Activated naive CD8-positive, alpha-beta T cell treated with anti-CD3 and anti-CD28 coated beads, Interleukin-2, amount 10 ng/mL, durations not matched to agents 7 days and 5 days (primary cell): ENCODE measurements around the gene FEZF1. TPM values are rescaled to one million over a fixed set of nuclear protein-coding genes. Genes with fewer than 3 reads are reported as not detected.

Source experiments
- ATAC-seq: fragments of 150-1000 bp; cut with Tn5 transposase; one replicate; pipeline ENCODE4 v1.10.0; 2021; ENCODE audit warnings: low read depth, moderate library complexity
- POLR2A ChIA-PET: fragments of 350-600 bp; sonication (Branson Sonifier 250); formaldehyde crosslinking; loops from one replicate; lab custom pipeline; 2021; ENCODE audit warnings: antibody characterized with exemption; lab: Charles Lee
- DNase-seq: peaks from one replicate; pipeline ENCODE4 v3.0.0; 2021
- H3K27ac Mint-ChIP-seq: one replicate; pipeline ENCODE4 v1.8.0; 2022; ENCODE audit warnings: mild to moderate bottlenecking, mixed read lengths
- H3K27me3 Mint-ChIP-seq: one replicate; pipeline ENCODE4 v1.8.0; 2022; ENCODE audit warnings: mild to moderate bottlenecking, moderate library complexity, mixed read lengths
- H3K36me3 Mint-ChIP-seq: one replicate; pipeline ENCODE4 v1.8.0; 2021; ENCODE audit warnings: mild to moderate bottlenecking, mixed read lengths
- H3K4me1 Mint-ChIP-seq: one replicate; pipeline ENCODE4 v1.8.0; 2021; ENCODE audit warnings: mixed read lengths
- H3K4me3 Mint-ChIP-seq: one replicate; pipeline ENCODE4 v1.8.0; 2022; ENCODE audit warnings: mild to moderate bottlenecking, moderate library complexity, mixed read lengths
- H3K9me3 Mint-ChIP-seq: one replicate; pipeline ENCODE4 v1.8.0; 2021; ENCODE audit warnings: mixed read lengths
- total RNA-seq, 2 experiments: library from RNA; stranded (reverse); gene quantifications; one replicate each; pipeline ENCODE4 v1.2.3, GENCODE V29; 2021

FEZF1 gene
- total RNA-seq, 2 experiments from 2014 or later: not detected

- POLR2A ChIA-PET: no interaction called here
- no peaks in the 10 kb centered on the region for H3K36me3 Mint-ChIP-seq
- no peak for DNase-seq
- H3K9me3 Mint-ChIP-seq: peaks cover 2% of the 10 kb centered on the region
- ATAC-seq: no peak
- H3K4me1 Mint-ChIP-seq: no peaks in the 10 kb centered on the region
- H3K27me3 Mint-ChIP-seq: no peaks in the 10 kb centered on the region
- no peak overlapping the region for H3K27ac Mint-ChIP-seq
- H3K4me3 Mint-ChIP-seq: no peak overlapping the region
These were observed 35.3 kb downstream of the FEZF1 start for GRCh38 chr7:122269241-122269640.

DNA sequence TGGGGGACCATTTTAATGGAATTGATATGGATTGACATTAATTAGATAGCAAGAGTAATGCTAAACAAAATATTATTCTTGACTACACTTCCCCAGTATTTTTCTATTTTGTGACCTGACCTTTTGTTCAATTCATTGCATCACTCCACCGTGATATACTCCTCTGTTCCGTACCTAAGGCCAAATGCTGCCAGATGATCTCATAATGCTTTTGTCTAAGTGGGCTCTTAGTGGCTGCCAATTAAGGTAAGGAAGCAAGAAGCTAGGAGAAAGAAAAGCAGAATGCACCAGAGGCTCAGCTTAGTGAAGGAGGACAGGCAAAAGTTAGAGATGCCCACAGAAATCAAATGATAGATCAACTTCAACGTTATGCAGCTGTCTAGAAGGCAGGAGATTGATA, 36.4 kb downstream of the FEZF1 start:
- Mint-ChIP-seq H3K4me1 (no peaks in the 10 kb centered on the region), H3K9me3 (peaks cover 2% of the 10 kb centered on the region), H3K27me3 (no peaks in the 10 kb centered on the region), H3K4me3 (no peak overlapping the region), H3K36me3 (no peaks in the 10 kb centered on the region), H3K27ac (no peak overlapping the region)
- POLR2A ChIA-PET: no interaction called here
- DNase-seq: no peak
- ATAC-seq: no peak

DNA sequence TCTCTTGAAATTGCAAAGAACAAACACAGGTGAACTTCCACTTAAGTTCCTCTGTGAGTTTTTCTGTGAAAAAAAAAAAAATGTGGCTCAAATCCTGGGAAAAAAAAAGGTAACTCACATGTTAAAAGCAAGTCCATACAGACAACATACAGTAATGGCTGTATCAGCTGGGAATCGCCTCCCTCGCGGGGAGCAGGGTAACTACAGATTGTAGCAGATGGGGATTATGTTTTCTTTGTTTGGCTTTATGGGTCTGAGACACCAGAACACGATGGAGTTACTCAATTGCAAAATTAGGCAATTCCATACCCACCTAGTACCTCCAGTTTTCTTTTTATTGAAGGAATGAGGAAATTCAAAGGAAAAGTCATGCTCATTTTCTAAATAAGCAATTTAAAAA, 42.3 kb downstream of the FEZF1 start:
- H3K27me3 Mint-ChIP-seq: no peaks in the 10 kb centered on the region
- POLR2A ChIA-PET: no interaction called here
- DNase-seq: no peak
- H3K4me3 Mint-ChIP-seq: no peak overlapping the region
- H3K4me1 Mint-ChIP-seq: no peaks in the 10 kb centered on the region
- H3K36me3 Mint-ChIP-seq: no peaks in the 10 kb centered on the region
- H3K27ac Mint-ChIP-seq: no peak overlapping the region
- no peak for ATAC-seq
- peaks cover 2% of the 10 kb centered on the region for H3K9me3 Mint-ChIP-seq

DNA sequence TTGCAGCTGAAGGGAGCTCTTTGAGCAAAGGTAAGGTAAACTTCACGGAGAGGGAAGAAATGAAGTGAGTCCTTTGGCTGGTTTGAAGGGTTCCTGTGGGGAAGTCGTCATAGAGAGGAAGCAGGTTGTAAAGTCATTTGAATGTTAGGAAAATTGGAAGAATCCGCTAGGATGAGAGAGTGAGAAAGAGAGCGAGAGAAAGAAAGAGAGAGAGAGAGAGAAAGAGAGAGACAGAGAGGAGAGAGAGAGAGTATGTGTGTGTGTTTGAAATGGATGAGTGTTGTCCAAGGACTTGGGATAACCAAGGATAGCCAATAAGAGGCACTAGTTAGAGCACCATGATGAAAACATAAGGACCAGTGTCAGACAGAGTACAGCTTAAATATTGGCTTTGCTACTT, 43.1 kb downstream of the FEZF1 start:
- Mint-ChIP-seq H3K4me1 (no peaks in the 10 kb centered on the region), H3K36me3 (no peaks in the 10 kb centered on the region), H3K27me3 (no peaks in the 10 kb centered on the region), H3K4me3 (no peak overlapping the region), H3K27ac (no peak overlapping the region), H3K9me3 (peaks cover 2% of the 10 kb centered on the region)
- POLR2A ChIA-PET: no interaction called here
- no peak for ATAC-seq
- DNase-seq: no peak

- POLR2A ChIA-PET: no interaction called here
- no peak overlapping the region for H3K27ac Mint-ChIP-seq
- ATAC-seq (no peak), DNase-seq (no peak)
- no peaks in the 10 kb centered on the region for H3K36me3 Mint-ChIP-seq
- H3K4me1 Mint-ChIP-seq: no peaks in the 10 kb centered on the region
- H3K27me3 Mint-ChIP-seq: peaks cover under 1% of the 10 kb centered on the region
- peaks cover 2% of the 10 kb centered on the region for H3K9me3 Mint-ChIP-seq
- no peak overlapping the region for H3K4me3 Mint-ChIP-seq
These were observed 43.5 kb downstream of the FEZF1 start for GRCh38 chr7:122261016-122261415.

GRCh38 chr7:122260336-122260735, 44.2 kb downstream of the FEZF1 start:
- peaks cover 2% of the 10 kb centered on the region for H3K27me3 Mint-ChIP-seq
- no peaks in the 10 kb centered on the region for H3K36me3 Mint-ChIP-seq
- no peak overlapping the region for H3K27ac Mint-ChIP-seq
- POLR2A ChIA-PET: no interaction called here
- H3K4me1 Mint-ChIP-seq: no peaks in the 10 kb centered on the region
- no peak for ATAC-seq
- H3K9me3 Mint-ChIP-seq: peaks cover 2% of the 10 kb centered on the region
- no peak overlapping the region for H3K4me3 Mint-ChIP-seq
- no peak for DNase-seq

- ATAC-seq (no peak), DNase-seq (no peak)
- H3K4me1 Mint-ChIP-seq: no peaks in the 10 kb centered on the region
- POLR2A ChIA-PET: no interaction called here
- peaks cover 2% of the 10 kb centered on the region for H3K27me3 Mint-ChIP-seq
- H3K4me3 Mint-ChIP-seq: no peak overlapping the region
- H3K36me3 Mint-ChIP-seq: no peaks in the 10 kb centered on the region
- no peaks in the 10 kb centered on the region for H3K9me3 Mint-ChIP-seq
- no peak overlapping the region for H3K27ac Mint-ChIP-seq
These were observed 45.6 kb downstream of the FEZF1 start for GRCh38 chr7:122258971-122259370.

- Mint-ChIP-seq H3K27ac (no peak overlapping the region), H3K4me3 (no peak overlapping the region), H3K27me3 (peaks cover 2% of the 10 kb centered on the region), H3K36me3 (no peaks in the 10 kb centered on the region), H3K4me1 (no peaks in the 10 kb centered on the region), H3K9me3 (no peaks in the 10 kb centered on the region)
- no peak for DNase-seq
- no peak for ATAC-seq
- POLR2A ChIA-PET: no interaction called here
These were observed 47.5 kb downstream of the FEZF1 start for GRCh38 chr7:122257056-122257455.

DNA sequence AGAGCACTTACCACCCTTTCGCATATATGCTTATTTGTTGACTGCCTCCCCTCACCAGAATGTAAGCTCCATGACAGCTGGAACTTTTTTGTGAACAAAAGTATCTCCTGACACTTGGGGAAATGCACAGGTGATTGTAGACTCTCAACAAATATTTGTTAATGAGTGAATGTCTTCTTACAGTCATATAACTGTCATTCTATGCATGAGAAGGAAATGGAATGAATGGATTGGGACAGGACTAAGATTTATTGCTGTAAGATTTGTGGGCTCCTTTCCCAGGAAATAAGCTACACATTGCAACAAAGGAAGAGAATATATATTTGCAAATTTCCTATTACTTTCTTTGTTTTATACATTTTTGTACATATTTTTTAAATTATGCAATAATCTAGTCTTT, 48.5 kb downstream of the FEZF1 start:
- Mint-ChIP-seq H3K4me3 (no peak overlapping the region), H3K9me3 (no peaks in the 10 kb centered on the region), H3K27ac (no peak overlapping the region), H3K4me1 (no peaks in the 10 kb centered on the region), H3K36me3 (no peaks in the 10 kb centered on the region), H3K27me3 (peaks cover 2% of the 10 kb centered on the region)
- no peak for ATAC-seq
- POLR2A ChIA-PET: no interaction called here
- DNase-seq: no peak

GRCh38 chr7:122255454-122255853, 49.1 kb downstream of the FEZF1 start:
- no peak for ATAC-seq
- no peak for DNase-seq
- Mint-ChIP-seq H3K4me1 (no peaks in the 10 kb centered on the region), H3K36me3 (no peaks in the 10 kb centered on the region), H3K27me3 (peaks cover 2% of the 10 kb centered on the region), H3K4me3 (no peak overlapping the region), H3K9me3 (no peaks in the 10 kb centered on the region), H3K27ac (no peak overlapping the region)
- POLR2A ChIA-PET: no interaction called here

Other genes with a start within 250 kb of the FEZF1 start
- 1 to 10 TPM; 2.1 to 2.2 TPM for gene AASS, start 160.5 kb downstream of the FEZF1 start, total RNA-seq